Endodermal cell (in vitro differentiated cells): Measurements from ENCODE around the gene P2RX5. TPM values are rescaled to one million over a fixed set of nuclear protein-coding genes. Genes with fewer than 3 reads are reported as not detected.

ENCODE experiments used
- DNase-seq: peaks from one replicate; pipeline ENCODE4 v3.0.0-alpha.2; 2017
- H3K27ac ChIP-seq: 2 replicates; pipeline ENCODE4 v1.5.1; 2013; ENCODE audit warnings: mild to moderate bottlenecking, low read depth, low read length, moderate library complexity
- H3K27me3 ChIP-seq: 2 replicates; pipeline ENCODE4 v1.6.1; 2013; ENCODE audit warnings: mild to moderate bottlenecking, low read length, moderate library complexity; ENCODE audit not compliant: insufficient read depth, control insufficient read depth, poor library complexity, severe bottlenecking
- H3K36me3 ChIP-seq: 2 replicates; pipeline ENCODE4 v1.7.0; 2013; ENCODE audit warnings: mild to moderate bottlenecking, low read length, moderate library complexity; ENCODE audit not compliant: control insufficient read depth, insufficient read depth
- H3K4me1 ChIP-seq: one replicate; pipeline ENCODE4 v1.7.0; 2013; ENCODE audit warnings: low read length; ENCODE audit not compliant: control insufficient read depth, insufficient read depth
- H3K4me3 ChIP-seq: 2 replicates; pipeline ENCODE4 v1.5.1; 2013; ENCODE audit warnings: mild to moderate bottlenecking, low read length, moderate library complexity
- H3K9ac ChIP-seq: 2 replicates; pipeline ENCODE4 v1.6.1; 2013; ENCODE audit warnings: mild to moderate bottlenecking, low read length, moderate library complexity; ENCODE audit not compliant: poor library complexity, severe bottlenecking; ENCODE audit errors: extremely low read depth
- H3K9me3 ChIP-seq: 2 replicates; pipeline ENCODE4 v1.6.1; 2013; ENCODE audit warnings: mild to moderate bottlenecking, low read length, moderate library complexity; ENCODE audit not compliant: control insufficient read depth
- H3K27ac Mint-ChIP-seq: 2 replicates; pipeline ENCODE4 v1.8.0; 2020; ENCODE audit warnings: mixed read lengths
- H3K27me3 Mint-ChIP-seq: 2 replicates; pipeline ENCODE4 v1.8.0; 2021; ENCODE audit warnings: mild to moderate bottlenecking, mixed read lengths; ENCODE audit not compliant: insufficient read depth
- H3K36me3 Mint-ChIP-seq: 2 replicates; pipeline ENCODE4 v1.8.0; 2020; ENCODE audit warnings: low read depth, mixed read lengths
- H3K4me1 Mint-ChIP-seq: 2 replicates; pipeline ENCODE4 v1.8.0; 2020; ENCODE audit warnings: mixed read lengths
- H3K4me3 Mint-ChIP-seq: 2 replicates; pipeline ENCODE4 v1.8.0; 2020; ENCODE audit warnings: mild to moderate bottlenecking, moderate library complexity, mixed read lengths
- H3K9me3 Mint-ChIP-seq: 2 replicates; pipeline ENCODE4 v1.8.0; 2020; ENCODE audit warnings: mild to moderate bottlenecking, mixed read lengths
- WGBS, 2 experiments: methylation state at CpG; one replicate each; pipeline versions ENCODE4 v1.1.5 to v1.1.7; 2013; ENCODE audit warnings: missing lambda C conversion rate in 2 of 2, mixed read lengths in 1 of 2; ENCODE audit not compliant: insufficient coverage in 1 of 2, insufficient read length in 1 of 2; 5-methylcytosine and 5-hydroxymethylcytosine counted together
- total RNA-seq, 2 donors: library from RNA; stranded (reverse); fragmentation: NEBNext Ultra II Directional in 1 of 2; extraction: Animal tissue kit (Norgen Biotek cat#: 25700) in 1 of 2; gene quantifications; 2 replicates in 1 of 2; 3 replicates in 1 of 2; pipeline ENCODE4 v1.2.1, GENCODE V29; 2021
- TF ChIP-seq, protein P1 (sequence below): fragments of 200-600 bp; sonication (generic); conservative IDR thresholded peaks from 2 replicates; pipeline ENCODE4 v1.5.0; 2021; ENCODE audit warnings: antibody characterized with exemption, mild to moderate bottlenecking

P2RX5 gene
- total RNA-seq, 2 donors from 2014 or later: 0.46 to 0.57 TPM

DNA sequence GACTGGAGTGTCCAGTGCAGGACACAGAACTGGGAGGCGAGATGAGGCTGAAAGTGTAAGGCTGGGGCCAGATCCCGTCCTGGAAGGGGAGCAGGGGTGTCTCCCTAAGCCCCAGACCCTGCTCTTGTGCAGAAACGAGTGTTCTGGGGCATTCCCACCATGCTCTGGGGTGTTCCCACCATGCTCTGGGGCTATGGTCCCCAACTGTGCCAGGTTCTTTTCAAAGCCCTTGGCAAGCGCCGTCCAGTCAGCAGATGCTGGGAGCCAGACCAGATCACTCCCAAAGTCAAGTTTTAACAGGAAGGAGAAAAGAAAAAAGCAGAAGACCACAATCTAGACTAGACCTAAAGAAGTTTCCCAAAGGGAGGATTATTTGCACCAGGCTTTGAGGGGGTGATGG, 30.1 kb downstream of the P2RX5 start:
- Mint-ChIP-seq H3K4me1 (peaks cover 19% of the 10 kb centered on the region), H3K9me3 (no peaks in the 10 kb centered on the region), H3K27ac (no peak overlapping the region), H3K27me3 (no peaks in the 10 kb centered on the region), H3K4me3 (peak overlapping the region; percentile 81), H3K36me3 (peaks cover 21% of the 10 kb centered on the region)
- Histone ChIP-seq H3K4me1 (no peaks in the 10 kb centered on the region), H3K27ac (no peak overlapping the region), H3K4me3 (no peak overlapping the region), H3K36me3 (peaks cover 44% of the 10 kb centered on the region), H3K27me3 (no peaks in the 10 kb centered on the region), H3K9me3 (no peaks in the 10 kb centered on the region), H3K9ac (no peak overlapping the region)
- no peak for DNase-seq
- TF ChIP-seq, protein P1, sequence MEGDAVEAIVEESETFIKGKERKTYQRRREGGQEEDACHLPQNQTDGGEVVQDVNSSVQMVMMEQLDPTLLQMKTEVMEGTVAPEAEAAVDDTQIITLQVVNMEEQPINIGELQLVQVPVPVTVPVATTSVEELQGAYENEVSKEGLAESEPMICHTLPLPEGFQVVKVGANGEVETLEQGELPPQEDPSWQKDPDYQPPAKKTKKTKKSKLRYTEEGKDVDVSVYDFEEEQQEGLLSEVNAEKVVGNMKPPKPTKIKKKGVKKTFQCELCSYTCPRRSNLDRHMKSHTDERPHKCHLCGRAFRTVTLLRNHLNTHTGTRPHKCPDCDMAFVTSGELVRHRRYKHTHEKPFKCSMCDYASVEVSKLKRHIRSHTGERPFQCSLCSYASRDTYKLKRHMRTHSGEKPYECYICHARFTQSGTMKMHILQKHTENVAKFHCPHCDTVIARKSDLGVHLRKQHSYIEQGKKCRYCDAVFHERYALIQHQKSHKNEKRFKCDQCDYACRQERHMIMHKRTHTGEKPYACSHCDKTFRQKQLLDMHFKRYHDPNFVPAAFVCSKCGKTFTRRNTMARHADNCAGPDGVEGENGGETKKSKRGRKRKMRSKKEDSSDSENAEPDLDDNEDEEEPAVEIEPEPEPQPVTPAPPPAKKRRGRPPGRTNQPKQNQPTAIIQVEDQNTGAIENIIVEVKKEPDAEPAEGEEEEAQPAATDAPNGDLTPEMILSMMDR: no peak
- WGBS, 2 experiments: 90 to 94% methylated on average over 2 to 5 of the region's 5 CpGs

DNA sequence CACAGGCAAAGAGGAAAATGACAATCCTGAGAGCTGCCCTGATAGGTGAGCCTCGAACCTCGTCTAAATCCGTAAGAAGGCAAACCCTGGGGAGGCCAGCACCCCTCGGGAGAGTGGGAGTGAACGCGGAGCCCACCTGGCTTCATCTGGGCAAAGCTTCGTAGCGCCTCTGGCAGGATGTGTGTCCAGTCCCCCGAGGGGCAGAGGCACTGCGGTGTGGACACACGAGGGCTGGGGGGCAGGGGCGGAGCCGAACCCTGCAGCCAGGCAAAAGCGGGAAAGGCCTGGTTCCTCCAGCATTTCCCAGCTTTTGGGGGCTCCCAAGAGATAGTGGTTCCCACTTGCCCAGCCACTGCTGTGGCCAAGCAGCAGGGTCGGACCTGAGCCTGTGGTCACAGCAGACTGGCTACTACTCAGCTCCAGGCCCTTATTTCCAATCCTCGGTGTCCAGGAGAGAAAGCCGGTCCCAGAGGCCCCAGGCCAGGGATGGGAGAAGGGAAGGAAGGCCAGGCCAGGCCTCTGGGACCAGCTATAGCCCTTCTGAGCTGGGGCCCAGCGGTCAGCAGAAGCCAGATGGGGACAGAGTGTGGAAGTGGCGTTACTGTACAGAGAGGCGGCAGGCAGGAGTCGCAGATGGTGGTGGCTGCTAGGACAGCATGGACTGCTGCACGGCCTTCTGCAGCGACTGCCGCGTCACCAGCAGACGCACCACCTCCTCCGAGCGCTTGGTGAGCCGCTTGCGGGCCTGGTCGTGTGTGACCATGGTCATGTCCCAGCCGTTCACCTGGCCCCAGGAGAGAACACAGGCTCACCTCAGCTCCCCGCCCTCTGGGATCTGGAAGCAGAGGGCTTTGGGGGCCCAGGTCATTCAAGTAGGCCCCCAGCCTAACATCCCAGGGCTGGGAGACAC, 32.6 kb downstream of the P2RX5 start:
- Histone ChIP-seq H3K27me3 (no peaks in the 10 kb centered on the region), H3K9ac (no peak overlapping the region), H3K36me3 (peaks cover 38% of the 10 kb centered on the region), H3K27ac (peak overlapping the region; percentile 60), H3K4me3 (no peak overlapping the region), H3K4me1 (no peaks in the 10 kb centered on the region), H3K9me3 (no peaks in the 10 kb centered on the region)
- TF ChIP-seq, protein P1: no peak
- Mint-ChIP-seq H3K9me3 (no peaks in the 10 kb centered on the region), H3K27me3 (no peaks in the 10 kb centered on the region), H3K4me1 (peaks cover 13% of the 10 kb centered on the region), H3K36me3 (peaks cover 16% of the 10 kb centered on the region), H3K27ac (no peak overlapping the region), H3K4me3 (no peak overlapping the region)
- 91 to 94% methylated on average over 30 to 33 of the region's 33 CpGs for WGBS, 2 experiments
- DNase-seq: peak; percentile 51

GRCh38 chr17:3660311-3660891, 35.6 kb downstream of the P2RX5 start:
- H3K4me3 ChIP-seq: no peak overlapping the region
- no peaks in the 10 kb centered on the region for H3K9me3 ChIP-seq
- H3K9me3 Mint-ChIP-seq: no peaks in the 10 kb centered on the region
- peaks cover 24% of the 10 kb centered on the region for H3K36me3 Mint-ChIP-seq
- no peak overlapping the region for H3K9ac ChIP-seq
- H3K27ac Mint-ChIP-seq: no peak overlapping the region
- peak; percentile 51 for DNase-seq
- H3K27me3 ChIP-seq: no peaks in the 10 kb centered on the region
- no peaks in the 10 kb centered on the region for H3K4me1 Mint-ChIP-seq
- no peak overlapping the region for H3K4me3 Mint-ChIP-seq
- H3K27me3 Mint-ChIP-seq: no peaks in the 10 kb centered on the region
- 94 to 97% methylated on average over 15 to 23 of the region's 23 CpGs for WGBS, 2 experiments
- TF ChIP-seq, protein P1: no peak
- no peaks in the 10 kb centered on the region for H3K4me1 ChIP-seq
- H3K36me3 ChIP-seq: peaks cover 31% of the 10 kb centered on the region
- H3K27ac ChIP-seq: no peak overlapping the region
